GM23338 (cell line): Measurements from ENCODE around the gene MAFB.

ENCODE experiments used
- CREB1 ChIP-seq: fragments of 250-450 bp; sonication (Bioruptor Pico); IDR thresholded peaks from 2 replicates; pipeline ENCODE4 v1.5.0; 2020; ENCODE audit warnings: low read depth, mild to moderate bottlenecking, moderate library complexity
- CTCF ChIP-seq, 2 experiments: fragments of 200-600 bp in 1 of 2; sonication (generic) in 1 of 2; conservative IDR thresholded peaks; 2 replicates each; pipeline versions ENCODE4 v1.5.1 to v1.6.1; 2016 to 2017; ENCODE audit warnings: antibody characterized with exemption in 2 of 2, low read depth in 2 of 2, mild to moderate bottlenecking in 2 of 2, moderate library complexity in 1 of 2
- ETS1 ChIP-seq: IDR thresholded peaks from 2 replicates; pipeline ENCODE4 v1.6.1; 2016; ENCODE audit warnings: antibody characterized with exemption
- EZH2 ChIP-seq: fragments of 200-600 bp; sonication (generic); IDR thresholded peaks from one replicate; pipeline ENCODE4 v1.8.0; 2017; ENCODE audit warnings: antibody characterized with exemption, mild to moderate bottlenecking, low read depth; ENCODE audit not compliant: unreplicated experiment
- EZH2phosphoT487 ChIP-seq: fragments of 200-600 bp; sonication (generic); IDR thresholded peaks from one replicate; pipeline ENCODE4 v1.8.1; 2018; ENCODE audit warnings: antibody characterized with exemption; ENCODE audit not compliant: unreplicated experiment
- JUNB ChIP-seq: IDR thresholded peaks from one replicate; pipeline ENCODE4 v1.6.1; 2016; ENCODE audit warnings: antibody characterized with exemption; ENCODE audit not compliant: unreplicated experiment
- POLR2AphosphoS5 ChIP-seq: IDR thresholded peaks from 2 replicates; pipeline ENCODE4 v1.6.1; 2016; ENCODE audit warnings: antibody characterized with exemption, low read depth
- STAT1 ChIP-seq: IDR thresholded peaks from one replicate; pipeline ENCODE4 v1.6.1; 2016; ENCODE audit warnings: antibody characterized with exemption; ENCODE audit not compliant: unreplicated experiment
- ZNF331 ChIP-seq: fragments of 250-450 bp; sonication (Bioruptor Pico); IDR thresholded peaks from 2 replicates; pipeline ENCODE4 v1.5.0; 2020; ENCODE audit warnings: low read depth, mild to moderate bottlenecking, moderate library complexity
- TF ChIP-seq, protein P1 (sequence below): IDR thresholded peaks from one replicate; pipeline ENCODE4 v1.6.1; 2018; ENCODE audit warnings: antibody characterized with exemption; ENCODE audit not compliant: unreplicated experiment

- TF ChIP-seq, protein P1, sequence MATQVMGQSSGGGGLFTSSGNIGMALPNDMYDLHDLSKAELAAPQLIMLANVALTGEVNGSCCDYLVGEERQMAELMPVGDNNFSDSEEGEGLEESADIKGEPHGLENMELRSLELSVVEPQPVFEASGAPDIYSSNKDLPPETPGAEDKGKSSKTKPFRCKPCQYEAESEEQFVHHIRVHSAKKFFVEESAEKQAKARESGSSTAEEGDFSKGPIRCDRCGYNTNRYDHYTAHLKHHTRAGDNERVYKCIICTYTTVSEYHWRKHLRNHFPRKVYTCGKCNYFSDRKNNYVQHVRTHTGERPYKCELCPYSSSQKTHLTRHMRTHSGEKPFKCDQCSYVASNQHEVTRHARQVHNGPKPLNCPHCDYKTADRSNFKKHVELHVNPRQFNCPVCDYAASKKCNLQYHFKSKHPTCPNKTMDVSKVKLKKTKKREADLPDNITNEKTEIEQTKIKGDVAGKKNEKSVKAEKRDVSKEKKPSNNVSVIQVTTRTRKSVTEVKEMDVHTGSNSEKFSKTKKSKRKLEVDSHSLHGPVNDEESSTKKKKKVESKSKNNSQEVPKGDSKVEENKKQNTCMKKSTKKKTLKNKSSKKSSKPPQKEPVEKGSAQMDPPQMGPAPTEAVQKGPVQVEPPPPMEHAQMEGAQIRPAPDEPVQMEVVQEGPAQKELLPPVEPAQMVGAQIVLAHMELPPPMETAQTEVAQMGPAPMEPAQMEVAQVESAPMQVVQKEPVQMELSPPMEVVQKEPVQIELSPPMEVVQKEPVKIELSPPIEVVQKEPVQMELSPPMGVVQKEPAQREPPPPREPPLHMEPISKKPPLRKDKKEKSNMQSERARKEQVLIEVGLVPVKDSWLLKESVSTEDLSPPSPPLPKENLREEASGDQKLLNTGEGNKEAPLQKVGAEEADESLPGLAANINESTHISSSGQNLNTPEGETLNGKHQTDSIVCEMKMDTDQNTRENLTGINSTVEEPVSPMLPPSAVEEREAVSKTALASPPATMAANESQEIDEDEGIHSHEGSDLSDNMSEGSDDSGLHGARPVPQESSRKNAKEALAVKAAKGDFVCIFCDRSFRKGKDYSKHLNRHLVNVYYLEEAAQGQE, result no peak
- no peak for TF ChIP-seq CTCF (conservative IDR thresholded peaks at IDR 0.05; ENCODE audit: low read depth in 2 of 2)
- TF ChIP-seq POLR2AphosphoS5, result no peak
- TF ChIP-seq EZH2, result no peak
- TF ChIP-seq CREB1 (CRISPR knock-in tag), result no peak
- no peak for TF ChIP-seq EZH2phosphoT487
- no peak for TF ChIP-seq STAT1
- TF ChIP-seq ZNF331, result no peak
- TF ChIP-seq ETS1, result no peak
- TF ChIP-seq JUNB, result no peak
These were observed 24.8 kb downstream of the MAFB start for GRCh38 chr20:40663991-40664880.
